Stimulated activated CD8-positive, alpha-beta memory T cell treated with anti-CD3 and anti-CD28 coated beads, Interleukin-15, amount 100 ng/mL, for 1 hour (primary cell): ENCODE measurements around the gene BTBD9.

ENCODE experiments used
- DNase-seq: peaks from one replicate; pipeline ENCODE4 v3.0.0-alpha.2; 2020; ENCODE audit warnings: low read depth

Gene BTBD9

GRCh38 chr6:38283734-38284362, 355.9 kb downstream of the BTBD9 start:
- no peak for DNase-seq

- no peak for DNase-seq
Measured at GRCh38 chr6:38282911-38283310, 356.8 kb downstream of the BTBD9 start.

- DNase-seq, result no peak
Measured at GRCh38 chr6:38281126-38281525, 358.6 kb downstream of the BTBD9 start.

GRCh38 chr6:38279963-38280588, 359.7 kb downstream of the BTBD9 start:
- DNase-seq, result no peak

- no peak for DNase-seq
Measured at GRCh38 chr6:38279423-38279822, 360.3 kb downstream of the BTBD9 start.

- DNase-seq, result no peak
Measured at GRCh38 chr6:38273325-38273724, 366.4 kb downstream of the BTBD9 start.

- DNase-seq, result no peak
Measured at GRCh38 chr6:38272222-38272621, 367.5 kb downstream of the BTBD9 start.

- DNase-seq, result no peak
Measured at GRCh38 chr6:38271081-38271480, 368.6 kb downstream of the BTBD9 start.

- no peak for DNase-seq
Measured at GRCh38 chr6:38270367-38270766, 369.4 kb downstream of the BTBD9 start.

GRCh38 chr6:38269461-38270172, 370.1 kb downstream of the BTBD9 start:
- no peak for DNase-seq

- DNase-seq, result no peak
Measured at GRCh38 chr6:38268342-38268741, 371.4 kb downstream of the BTBD9 start.

GRCh38 chr6:38266921-38267354, 372.8 kb downstream of the BTBD9 start:
- no peak for DNase-seq

GRCh38 chr6:38264605-38265004, 375.1 kb downstream of the BTBD9 start:
- no peak for DNase-seq

GRCh38 chr6:38262609-38263008, 377.1 kb downstream of the BTBD9 start:
- no peak for DNase-seq

- no peak for DNase-seq
Measured at GRCh38 chr6:38262026-38262425, 377.7 kb downstream of the BTBD9 start.

GRCh38 chr6:38261626-38262025, 378.1 kb downstream of the BTBD9 start:
- DNase-seq, result no peak

GRCh38 chr6:38259736-38260135, 380.0 kb downstream of the BTBD9 start:
- no peak for DNase-seq

- DNase-seq, result no peak
Measured at GRCh38 chr6:38248500-38249234, 391.1 kb downstream of the BTBD9 start.

GRCh38 chr6:38245295-38245694, 394.4 kb downstream of the BTBD9 start:
- no peak for DNase-seq

GRCh38 chr6:38244869-38245268, 394.9 kb downstream of the BTBD9 start:
- DNase-seq, result no peak

GRCh38 chr6:38241200-38241871, 398.4 kb downstream of the BTBD9 start:
- no peak for DNase-seq
